ENCODE measurements around the gene MLEC. TPM values are rescaled to one million over a fixed set of nuclear protein-coding genes. Genes with fewer than 3 reads are reported as not detected.

MLEC gene
- total RNA-seq, 1 experiment from 2014 or later: 290 TPM

GRCh38 chr12:120690978-120691377 is 4.0 kb downstream of the MLEC start:
- H3K9me3 Mint-ChIP-seq (ENCODE audit: low read depth, unreplicated experiment): no peaks in the 10 kb centered on the region
- H3K27me3 Mint-ChIP-seq (ENCODE audit: unreplicated experiment): no peaks in the 10 kb centered on the region
- no peak for TF ChIP-seq CTCF (IDR thresholded peaks at IDR 0.05; ENCODE audit: unreplicated experiment)
- intact Hi-C loops (cut with micrococcal nuclease; ENCODE audit: unreplicated experiment): no loop called here
- CTCF ChIA-PET: no interaction called here
- H3K27ac Mint-ChIP-seq (ENCODE audit: unreplicated experiment): no peak overlapping the region
- H3K4me3 Mint-ChIP-seq (ENCODE audit: low read depth, unreplicated experiment): peak overlapping the region; percentile 20
- peaks cover 52% of the 10 kb centered on the region for H3K36me3 Mint-ChIP-seq (ENCODE audit: insufficient read depth, unreplicated experiment)
- no TSS peak for BruUV-seq (replicated peaks)
- no peak for DNase-seq
- H3K4me1 Mint-ChIP-seq (ENCODE audit: low read depth, unreplicated experiment): peaks cover 43% of the 10 kb centered on the region

- BruUV-seq (replicated peaks): no TSS peak
- H3K27me3 Mint-ChIP-seq (ENCODE audit: unreplicated experiment): no peaks in the 10 kb centered on the region
- peaks cover 43% of the 10 kb centered on the region for H3K4me1 Mint-ChIP-seq (ENCODE audit: low read depth, unreplicated experiment)
These were observed 5.6 kb downstream of the MLEC start for GRCh38 chr12:120692524-120693033.

GRCh38 chr12:120693848-120694247 is 6.9 kb downstream of the MLEC start:
- intact Hi-C loops (cut with micrococcal nuclease; ENCODE audit: unreplicated experiment): no loop called here
- no peak for TF ChIP-seq CTCF (IDR thresholded peaks at IDR 0.05; ENCODE audit: unreplicated experiment)
- Mint-ChIP-seq H3K36me3 (ENCODE audit: insufficient read depth, unreplicated experiment) (peaks cover 40% of the 10 kb centered on the region), H3K27ac (ENCODE audit: unreplicated experiment) (no peak overlapping the region), H3K9me3 (ENCODE audit: low read depth, unreplicated experiment) (no peaks in the 10 kb centered on the region), H3K4me3 (ENCODE audit: low read depth, unreplicated experiment) (no peak overlapping the region), H3K27me3 (ENCODE audit: unreplicated experiment) (no peaks in the 10 kb centered on the region), H3K4me1 (ENCODE audit: low read depth, unreplicated experiment) (peaks cover 43% of the 10 kb centered on the region)
- BruUV-seq (replicated peaks): no TSS peak
- CTCF ChIA-PET: no interaction called here
- no peak for DNase-seq

More at GRCh38 chr12:120692524-120693033, 5.6 kb downstream of the MLEC start:
- intact Hi-C loops (cut with micrococcal nuclease; ENCODE audit: unreplicated experiment): no loop called here
- CTCF ChIA-PET: no interaction called here
- Mint-ChIP-seq H3K9me3 (ENCODE audit: low read depth, unreplicated experiment) (no peaks in the 10 kb centered on the region), H3K36me3 (ENCODE audit: insufficient read depth, unreplicated experiment) (peaks cover 46% of the 10 kb centered on the region), H3K4me3 (ENCODE audit: low read depth, unreplicated experiment) (peak overlapping the region; percentile 24), H3K27ac (ENCODE audit: unreplicated experiment) (no peak overlapping the region)
- no peak for TF ChIP-seq CTCF (IDR thresholded peaks at IDR 0.05; ENCODE audit: unreplicated experiment)
- DNase-seq: no peak

- DNase-seq: no peak
- Mint-ChIP-seq H3K27ac (ENCODE audit: unreplicated experiment) (no peak overlapping the region), H3K4me1 (ENCODE audit: low read depth, unreplicated experiment) (peaks cover 19% of the 10 kb centered on the region), H3K4me3 (ENCODE audit: low read depth, unreplicated experiment) (no peak overlapping the region), H3K36me3 (ENCODE audit: insufficient read depth, unreplicated experiment) (peaks cover 55% of the 10 kb centered on the region), H3K9me3 (ENCODE audit: low read depth, unreplicated experiment) (no peaks in the 10 kb centered on the region), H3K27me3 (ENCODE audit: unreplicated experiment) (no peaks in the 10 kb centered on the region)
- intact Hi-C loops (cut with micrococcal nuclease; ENCODE audit: unreplicated experiment): no loop called here
- TF ChIP-seq CTCF (IDR thresholded peaks at IDR 0.05; ENCODE audit: unreplicated experiment): no peak
- CTCF ChIA-PET: no interaction called here
- no TSS peak for BruUV-seq (replicated peaks)
These were observed 9.7 kb downstream of the MLEC start for GRCh38 chr12:120696626-120697025.
